SKM-1 treated with dmso at 0.1 percent for 144 hours (cell line): Measurements from ENCODE around the gene SERPINA5.
"Not testable (repeated sequence)": the region's sequence is repeated elsewhere in the genome, so short reads cannot be mapped to it uniquely, and the experiment has no call there.

Source experiments
- DNase-seq: peaks from one replicate; lab custom pipeline; 2025; ENCODE audit not compliant: unreplicated experiment; lab: John Stamatoyannopoulos, UW

The SERPINA5 gene

GRCh38 chr14:94573475-94574277, 7.5 kb upstream of the SERPINA5 start:
- no peak for DNase-seq

DNA sequence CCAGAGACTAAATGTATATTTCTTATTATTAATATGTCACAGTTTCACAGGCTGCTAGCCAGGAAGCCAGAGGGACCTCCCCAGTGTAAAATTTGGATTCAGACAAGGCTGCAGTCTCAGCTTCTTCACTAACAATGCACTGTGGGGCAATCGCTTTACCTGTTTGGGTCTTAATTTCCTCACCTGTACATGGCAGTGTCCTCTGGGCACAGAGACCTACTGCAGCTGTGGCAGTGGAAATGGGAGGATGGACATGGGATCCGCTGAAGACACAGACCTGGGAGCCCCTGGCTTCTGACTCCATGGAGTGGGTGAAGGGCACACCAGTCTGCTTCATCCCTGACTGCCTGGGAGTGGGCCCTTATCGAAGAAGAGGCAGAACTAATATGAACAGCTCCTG, 6.9 kb upstream of the SERPINA5 start:
- DNase-seq: no peak

DNA sequence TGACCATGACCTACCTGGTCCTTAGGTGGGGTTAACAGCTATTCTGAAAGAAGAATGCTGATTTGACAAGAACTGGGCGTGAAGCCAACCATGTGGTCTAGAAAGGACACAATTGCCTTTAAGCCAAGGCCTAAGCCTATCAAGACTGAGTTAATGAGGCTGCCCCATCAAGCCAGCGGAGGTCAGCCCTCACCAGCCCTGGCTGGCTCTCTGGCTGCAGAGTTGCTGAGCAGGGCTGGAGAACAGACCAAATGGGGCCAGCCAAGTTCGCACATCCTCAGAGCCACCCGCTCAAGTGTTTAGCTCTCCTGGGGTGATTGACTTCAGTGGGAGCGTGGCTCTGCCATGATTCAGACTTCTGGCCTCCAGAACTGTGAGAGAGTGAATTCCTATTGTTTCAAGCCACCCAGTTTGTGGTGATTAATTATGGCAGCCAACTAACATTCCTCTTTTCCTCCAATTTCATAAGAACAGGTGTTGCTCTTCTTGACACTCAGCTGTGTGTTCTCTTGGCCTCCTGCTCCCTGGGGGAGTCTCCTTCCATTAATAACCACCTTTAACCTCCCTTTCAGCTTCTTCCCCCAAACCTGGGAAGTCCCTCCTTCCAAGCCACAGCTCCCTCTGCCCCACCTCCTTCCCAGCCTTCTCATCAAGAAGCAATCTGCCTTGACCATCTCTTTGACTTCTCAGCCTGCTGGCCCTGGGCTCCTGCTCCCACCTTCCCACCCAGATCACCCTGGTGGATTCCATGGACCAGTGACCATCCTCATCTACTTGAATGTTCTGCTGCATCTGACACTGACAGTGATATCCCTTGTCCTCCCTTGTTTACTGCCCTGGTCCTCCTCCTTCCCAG, 5.3 kb upstream of the SERPINA5 start:
- DNase-seq: no peak

- DNase-seq: not testable (repeated sequence)
Observed at GRCh38 chr14:94577472-94577871, 3.8 kb upstream of the SERPINA5 start.

- DNase-seq: no peak
Observed at GRCh38 chr14:94578712-94579111, 2.5 kb upstream of the SERPINA5 start.

GRCh38 chr14:94582199-94582750, 1.0 kb downstream of the SERPINA5 start:
- DNase-seq: no peak

DNA sequence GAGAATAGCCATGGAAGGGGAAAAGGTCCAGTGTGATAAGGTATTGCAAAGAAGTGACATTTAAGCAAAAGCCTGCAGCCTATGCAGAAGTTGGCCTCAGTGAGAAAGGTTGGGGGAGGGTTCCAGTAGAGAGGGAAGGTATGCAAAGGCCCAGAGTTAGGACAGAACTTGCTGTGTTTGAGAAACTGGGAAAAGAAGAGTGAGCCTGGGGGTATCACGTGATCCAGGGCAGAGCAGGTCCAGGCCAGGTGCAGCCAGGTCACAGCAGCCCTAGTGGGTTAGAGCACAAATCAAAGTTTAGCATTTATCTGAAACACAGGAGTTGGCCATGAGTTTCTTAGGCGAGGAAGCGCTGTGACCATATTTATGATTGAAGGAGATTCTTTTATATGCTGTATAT, 1.6 kb downstream of the SERPINA5 start:
- DNase-seq: no peak

DNA sequence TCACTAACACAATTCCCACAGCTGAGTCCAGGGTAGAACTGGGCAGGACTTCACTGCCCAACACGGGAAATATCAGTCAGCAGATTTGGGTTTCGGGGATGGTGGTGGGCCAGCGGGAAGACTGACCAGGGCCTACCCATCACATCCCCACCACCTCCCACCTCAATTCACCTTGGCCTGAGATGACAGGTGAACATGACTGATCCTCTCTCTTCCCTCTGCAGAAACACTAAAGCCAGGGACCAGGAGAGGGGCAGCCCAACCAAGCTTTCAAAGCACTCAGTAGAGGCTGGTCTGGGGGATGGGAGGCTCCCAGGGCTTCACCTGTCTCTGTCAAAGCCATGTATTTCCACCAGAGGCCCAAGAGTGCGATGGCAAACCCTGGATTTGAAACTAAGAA, 2.3 kb downstream of the SERPINA5 start:
- DNase-seq: no peak

DNA sequence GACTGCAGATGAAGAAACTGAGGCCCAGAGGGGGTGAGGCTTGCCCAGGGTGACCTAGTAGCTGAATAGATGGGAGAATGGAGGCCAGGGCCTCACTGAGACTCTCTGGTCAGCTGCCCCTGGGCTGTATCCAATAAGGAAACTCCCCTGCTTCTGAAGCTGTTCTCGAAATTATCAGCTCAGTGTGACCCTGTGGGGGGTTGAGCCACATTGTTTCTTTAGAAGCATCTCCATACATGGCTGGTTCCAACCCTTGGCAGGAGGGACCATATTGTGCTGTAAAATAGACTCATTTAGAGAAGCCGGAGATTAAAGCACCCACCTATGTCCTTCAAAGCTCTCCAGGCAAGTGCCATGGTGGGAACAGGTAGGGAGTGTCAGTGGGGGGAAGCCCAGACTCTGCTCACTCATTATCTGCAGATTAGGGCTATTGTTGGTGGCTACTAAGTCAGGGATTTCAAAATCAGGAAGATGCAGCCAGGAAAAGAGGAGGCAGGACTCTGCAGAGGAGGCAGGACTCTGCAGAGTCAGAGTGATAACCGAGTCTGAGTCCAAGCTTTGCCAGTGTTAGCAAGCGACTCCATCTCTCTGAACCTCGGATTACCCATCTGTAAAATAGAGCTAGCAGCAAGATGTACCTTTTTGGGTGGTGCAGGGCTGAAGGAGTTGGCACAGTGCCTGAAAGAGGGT, 3.5 kb downstream of the SERPINA5 start:
- DNase-seq: no peak

- no peak for DNase-seq
Observed at GRCh38 chr14:94586635-94587034, 5.4 kb downstream of the SERPINA5 start.

GRCh38 chr14:94588311-94588710, 7.1 kb downstream of the SERPINA5 start:
- no peak for DNase-seq

GRCh38 chr14:94591073-94591472, 9.8 kb downstream of the SERPINA5 start:
- DNase-seq: no peak

DNA sequence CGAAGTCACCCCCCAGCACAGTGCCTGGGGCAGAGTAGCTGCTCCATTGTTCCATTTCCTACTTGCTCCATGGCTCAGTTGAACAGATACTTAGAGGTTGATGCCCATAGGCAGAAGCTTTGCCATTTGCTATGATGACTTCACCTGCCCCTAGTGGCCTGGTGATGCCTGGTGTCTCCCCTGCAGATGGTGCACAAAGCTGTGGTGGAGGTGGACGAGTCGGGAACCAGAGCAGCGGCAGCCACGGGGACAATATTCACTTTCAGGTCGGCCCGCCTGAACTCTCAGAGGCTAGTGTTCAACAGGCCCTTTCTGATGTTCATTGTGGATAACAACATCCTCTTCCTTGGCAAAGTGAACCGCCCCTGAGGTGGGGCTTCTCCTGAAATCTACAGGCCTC, 10.6 kb downstream of the SERPINA5 start:
- no peak for DNase-seq

DNA sequence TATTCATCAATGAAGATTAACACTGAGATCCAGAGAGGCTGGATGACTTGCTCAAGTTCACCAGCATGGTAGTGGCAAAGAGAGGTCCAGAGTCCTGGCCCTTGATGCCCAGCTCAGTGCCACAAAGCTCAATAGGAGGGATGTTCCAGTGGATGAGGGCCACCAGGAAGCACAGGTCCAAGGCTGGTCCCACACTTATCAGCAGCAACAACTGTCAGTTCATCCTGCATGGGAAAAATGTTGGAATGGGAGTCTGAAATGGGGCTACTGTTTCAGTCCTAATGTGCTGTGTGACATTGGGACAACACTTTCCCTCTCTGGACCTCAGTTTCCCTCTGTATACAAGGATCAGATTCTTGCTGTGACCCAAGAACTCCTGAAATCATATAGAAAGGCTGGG, 11.2 kb downstream of the SERPINA5 start:
- DNase-seq: no peak

DNA sequence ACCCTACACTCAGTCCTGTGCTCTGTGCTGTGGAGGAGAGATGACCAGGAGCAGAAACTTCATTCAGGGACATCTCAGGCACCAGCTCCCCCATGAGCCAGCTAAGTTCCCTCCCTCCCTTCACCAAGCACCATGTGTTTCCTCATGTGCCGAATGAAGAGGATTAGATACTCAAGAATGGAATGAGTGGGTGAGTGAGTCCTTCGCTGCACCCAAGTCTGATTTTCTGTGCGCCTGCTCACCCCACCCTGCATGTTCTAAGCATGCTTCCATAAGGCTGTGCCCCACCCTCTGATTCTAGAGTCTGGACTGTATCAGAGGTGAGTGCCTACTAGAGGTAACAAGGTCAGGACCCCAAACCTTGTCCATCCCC, 12.1 kb downstream of the SERPINA5 start:
- no peak for DNase-seq

DNA sequence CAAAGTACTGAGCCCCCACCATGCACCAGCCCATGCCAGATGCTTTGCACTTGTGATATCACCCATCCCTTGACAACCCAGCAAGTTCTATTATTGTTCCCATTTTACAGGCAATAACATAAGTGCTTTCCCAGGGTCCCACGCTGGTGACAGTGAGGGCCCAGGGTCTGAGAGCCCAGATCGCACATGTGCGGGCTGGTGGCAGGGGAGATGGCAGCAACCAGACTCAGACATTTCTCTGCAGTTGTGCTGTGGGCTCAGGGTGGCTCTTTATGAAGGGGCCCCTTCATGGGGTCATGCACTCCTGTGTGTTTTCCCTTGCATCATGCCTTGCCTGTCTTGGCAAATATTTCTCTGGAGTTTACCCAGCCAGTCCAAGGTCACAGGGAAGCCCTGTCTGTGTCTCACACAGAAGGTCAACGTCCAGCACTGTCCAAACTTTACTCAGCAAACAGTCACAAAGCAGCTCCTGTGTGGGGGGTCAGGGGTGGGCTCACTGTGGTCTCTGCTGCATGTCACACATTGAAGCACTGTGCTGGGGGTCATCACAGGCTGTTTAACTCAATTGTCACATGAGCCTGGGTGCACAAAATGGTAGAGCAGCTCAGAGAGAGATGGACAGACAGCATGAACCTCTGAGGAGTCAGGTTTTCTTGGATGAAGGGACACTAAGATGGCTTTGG, 12.7 kb downstream of the SERPINA5 start:
- no peak for DNase-seq

GRCh38 chr14:94594441-94594840, 13.2 kb downstream of the SERPINA5 start:
- DNase-seq: no peak

- DNase-seq: no peak
Observed at GRCh38 chr14:94595912-94596311, 14.7 kb downstream of the SERPINA5 start.

DNA sequence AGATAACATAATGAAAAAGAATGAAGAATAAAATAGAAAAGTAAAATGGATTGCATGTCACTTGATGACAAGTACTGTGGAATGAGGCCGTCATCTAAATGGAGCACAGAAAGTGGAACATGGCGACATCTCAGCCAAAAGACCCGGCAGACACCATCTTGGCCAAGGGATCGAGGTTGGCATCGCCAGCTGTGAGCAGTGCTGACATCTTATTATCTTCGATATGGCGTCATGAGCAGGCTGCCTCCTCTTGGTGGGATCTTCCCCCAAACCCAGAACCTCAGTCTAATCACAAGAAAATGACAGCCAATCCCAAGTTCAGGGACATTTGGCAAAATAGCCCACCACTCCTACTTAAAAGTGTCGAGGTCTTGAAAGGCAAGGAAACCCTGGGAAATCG, 15.1 kb downstream of the SERPINA5 start:
- DNase-seq: no peak

DNA sequence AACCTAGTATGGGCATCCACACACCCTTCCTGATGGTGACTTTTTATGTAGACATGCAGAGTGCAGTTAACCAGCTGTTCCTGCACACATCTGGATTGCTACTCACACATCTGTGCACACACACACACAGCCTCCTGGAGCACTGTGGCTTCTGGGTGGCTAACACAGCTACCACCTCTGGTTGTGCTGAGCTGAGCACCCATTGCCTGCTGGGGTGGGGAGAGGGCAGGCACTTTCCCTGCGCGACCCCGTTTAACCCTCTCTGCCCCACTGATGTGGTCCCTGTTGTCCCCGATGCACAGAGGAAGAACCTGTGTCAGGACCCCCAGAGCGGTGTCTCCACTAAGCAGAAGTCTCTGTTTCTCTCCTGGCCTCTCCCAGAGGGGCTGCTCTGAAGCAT, 16.6 kb downstream of the SERPINA5 start:
- DNase-seq: no peak

- DNase-seq: no peak
Observed at GRCh38 chr14:94598506-94598815, 17.2 kb downstream of the SERPINA5 start.
